HepG2 (cell line): ENCODE measurements around the gene ZNF792. TPM values are rescaled to one million over a fixed set of nuclear protein-coding genes. Genes with fewer than 3 reads are reported as not detected.
A peak's percentile ranks its signal among the peaks of the same experiment; 100 is the strongest.

ENCODE experiments used
- ARNTL ChIP-seq: sonication (generic); formaldehyde crosslinking; IDR thresholded peaks from 2 replicates; pipeline ENCODE4 v1.4.0; 2020; ENCODE audit warnings: mild to moderate bottlenecking, missing genetic modification reagents
- CHCHD3 ChIP-seq: sonication (generic); formaldehyde crosslinking; IDR thresholded peaks from 2 replicates; pipeline ENCODE4 v1.8.0; 2022; ENCODE audit warnings: mild to moderate bottlenecking, missing genetic modification reagents, moderate library complexity
- EP300 ChIP-seq, 3 experiments: sonication (generic) in 1 of 3; formaldehyde crosslinking in 1 of 3; IDR thresholded peaks; 2 replicates each; pipeline versions ENCODE4 v1.5.1 to v1.6.1; 2011 to 2020; ENCODE audit warnings: low read depth in 2 of 3, low read length in 2 of 3, borderline replicate concordance in 1 of 3, improper control_type of control experiment in 1 of 3, mild to moderate bottlenecking in 1 of 3, missing genetic modification reagents in 1 of 3, moderate library complexity in 1 of 3
- KAT8 ChIP-seq: IDR thresholded peaks from 2 replicates; pipeline ENCODE4 v1.6.1; 2016; ENCODE audit warnings: missing genetic modification reagents, missing compliant biosample characterization
- KDM5A ChIP-seq: fragments of 200-600 bp; sonication (generic); IDR thresholded peaks from 2 replicates; pipeline ENCODE4 v1.7.0; 2018; ENCODE audit warnings: antibody characterized with exemption, mild to moderate bottlenecking, low read length, borderline replicate concordance
- NFAT5 ChIP-seq: sonication (generic); formaldehyde crosslinking; IDR thresholded peaks from 2 replicates; pipeline ENCODE4 v1.4.0; 2020; ENCODE audit warnings: missing genetic modification reagents
- SP4 ChIP-seq: sonication (generic); formaldehyde crosslinking; IDR thresholded peaks from 2 replicates; pipeline ENCODE4 v1.8.1; 2023; ENCODE audit warnings: mild to moderate bottlenecking, missing genetic modification reagents
- TBX3 ChIP-seq: fragments of 450-650 bp; IDR thresholded peaks from 2 replicates; pipeline ENCODE4 v1.6.1; 2017; ENCODE audit warnings: antibody characterized with exemption, mild to moderate bottlenecking, inconsistent platforms, borderline replicate concordance
- ZBTB25 ChIP-seq: IDR thresholded peaks from 2 replicates; pipeline ENCODE4 v1.6.1; 2018; ENCODE audit warnings: missing genetic modification reagents
- ZEB1 ChIP-seq: IDR thresholded peaks from 2 replicates; pipeline ENCODE4 v1.6.1; 2012; ENCODE audit warnings: mild to moderate bottlenecking, low read depth, inconsistent platforms; ENCODE audit not compliant: insufficient replicate concordance
- ZMYM2 ChIP-seq: sonication (generic); formaldehyde crosslinking; IDR thresholded peaks from 2 replicates; pipeline ENCODE4 v1.8.0; 2022; ENCODE audit warnings: mild to moderate bottlenecking, missing genetic modification reagents
- ZNF530 ChIP-seq: sonication (generic); formaldehyde crosslinking; IDR thresholded peaks from 2 replicates; pipeline ENCODE4 v1.5.0; 2020; ENCODE audit warnings: low read depth, mild to moderate bottlenecking, missing genetic modification reagents
- ZNF713 ChIP-seq: sonication (generic); formaldehyde crosslinking; IDR thresholded peaks from 2 replicates; pipeline ENCODE4 v1.4.0; 2020; ENCODE audit warnings: mild to moderate bottlenecking, missing genetic modification reagents
- ZNF800 ChIP-seq: sonication (generic); formaldehyde crosslinking; IDR thresholded peaks from 2 replicates; pipeline ENCODE4 v1.4.0; 2020; ENCODE audit warnings: missing genetic modification reagents
- ZXDC ChIP-seq: sonication (generic); formaldehyde crosslinking; IDR thresholded peaks from 2 replicates; pipeline ENCODE4 v1.5.0; 2020; ENCODE audit warnings: mild to moderate bottlenecking, missing genetic modification reagents
- polyA plus RNA-seq, 8 experiments: library from polyadenylated mRNA; depleted of rRNA in 3 of 8; stranded (reverse) in 7 of 8; unstranded in 1 of 8; fragments of >200 nt; fragmentation: Illumina TruSeq in 4 of 8; extraction: Trizol in 4 of 8; gene quantifications; 2 replicates each; pipeline versions ENCODE4 v1.2.1 to v1.2.3, GENCODE V29; 2011 to 2016; ENCODE audit warnings: low read depth in 4 of 8, missing spikeins in 1 of 8, mixed read lengths in 1 of 8; ENCODE audit not compliant: insufficient read depth in 1 of 8
- total RNA-seq, 5 experiments: library from RNA; depleted of rRNA; stranded (reverse); fragments of >200 nt; fragmentation: Illumina TruSeq; extraction: Trizol; gene quantifications; 2 replicates each; pipeline ENCODE4 v1.2.3, GENCODE V29; 2016; ENCODE audit warnings: low read depth in 1 of 5

The ZNF792 gene
- total and polyA plus RNA-seq, 2 of the 13 experiments (the other 11 are each of a cell fraction or from before 2014, with no cell fraction given), result 5.5 to 11.5 TPM

GRCh38 chr19:35013041-35013819, 49.2 kb upstream of the ZNF792 start (continued):
- TF ChIP-seq EP300 (IDR thresholded peaks at IDR 0.05; ENCODE audit: low read depth in 2 of 2, low read length in 2 of 2), result no peak
- no peak for TF ChIP-seq EP300 (CRISPR knock-in tag; IDR thresholded peaks at IDR 0.05; ENCODE audit: borderline replicate concordance)
- TF ChIP-seq ZNF530, result no peak
- TF ChIP-seq ARNTL (CRISPR knock-in tag), result no peak
- peak; percentile 68; the same call in 1 of the 2 replicates for TF ChIP-seq ZNF713 (CRISPR knock-in tag)
- no peak for TF ChIP-seq ZEB1
- TF ChIP-seq KAT8 (CRISPR knock-in tag), result no peak; the same call in 1 of the 2 replicates
- TF ChIP-seq ZBTB25, result no peak
- no peak for TF ChIP-seq NFAT5
- TF ChIP-seq CHCHD3 (CRISPR knock-in tag), result no peak
- TF ChIP-seq ZMYM2, result no peak
- no peak for TF ChIP-seq ZXDC (CRISPR knock-in tag)
- no peak for TF ChIP-seq KDM5A
- TF ChIP-seq TBX3, result no peak
- no peak for TF ChIP-seq ZNF800 (CRISPR knock-in tag)
- peak; percentile 30; the same call in 1 of the 2 replicates for TF ChIP-seq SP4
